K562 (cell line): ENCODE data around the gene PYROXD2. TPM values are rescaled to one million over a fixed set of nuclear protein-coding genes. Genes with fewer than 3 reads are reported as not detected.

ENCODE experiments used
- ATAC-seq: fragments of 200-7000 bp; cut with Tn5 transposase; 3 replicates; pipeline ENCODE4 v1.9.1; 2020; ENCODE audit warnings: moderate library complexity
- BruUV-seq: library from RNA; stranded (reverse); fragments of 400-500 nt; replicated peaks from 2 replicates; lab custom pipeline; 2021; lab: Mats Ljungman, UMichigan
- CTCF ChIA-PET: fragments of 300-600 bp; formaldehyde crosslinking; extraction: SDS; loops from one replicate; lab custom pipeline; 2021; ENCODE audit warnings: low intra/inter-chr PET ratio; lab: Yijun Ruan, JAX
- POLR2A ChIA-PET: fragments of 300-600, 350-650 bp; sonication (Branson Sonifier 250); formaldehyde crosslinking; extraction: SDS; loops from one replicate; lab custom pipeline; 2021; ENCODE audit warnings: antibody characterized with exemption, inconsistent platforms; lab: Yijun Ruan, JAX
- DNase-seq, 4 experiments: peaks; one replicate each; pipeline versions ENCODE4 v3.0.0 to v3.0.0-alpha.2; 2011 to 2018; ENCODE audit warnings: low spot score in 3 of 4, mixed read lengths in 3 of 4; ENCODE audit errors: extremely low read depth in 1 of 4
- FAIRE-seq: peaks from 2 replicates; lab custom pipeline; 2011; peaks lifted over from hg19 to GRCh38; lab: Jason Lieb, UNC
- H2AFZ ChIP-seq: 2 replicates; pipeline ENCODE4 v1.6.0; 2011; ENCODE audit warnings: low read depth, low read length, control low read depth, inconsistent platforms
- H3K27ac ChIP-seq: fragments of 200-600 bp; 3 replicates; pipeline ENCODE4 v1.8.0; 2011; ENCODE audit warnings: low read depth, mild to moderate bottlenecking, control low read depth, inconsistent platforms, low read length, moderate library complexity, mixed read lengths; ENCODE audit errors: extremely low read depth
- H3K27me3 ChIP-seq, 2 experiments: fragments of 300-600 bp in 1 of 2; 2 replicates in 1 of 2; 3 replicates in 1 of 2; pipeline versions ENCODE4 v1.6.0 to v1.8.0; 2011; ENCODE audit warnings: inconsistent platforms in 2 of 2, low read length in 2 of 2, mild to moderate bottlenecking in 1 of 2, mixed read lengths in 1 of 2, moderate library complexity in 1 of 2; ENCODE audit not compliant: control insufficient read depth in 2 of 2, insufficient read depth in 2 of 2
- H3K36me3 ChIP-seq: fragments of 300-600 bp; 3 replicates; pipeline ENCODE4 v1.8.0; 2011; ENCODE audit warnings: mild to moderate bottlenecking, low read length, inconsistent platforms; ENCODE audit not compliant: control insufficient read depth, insufficient read depth
- H3K4me1 ChIP-seq, 2 experiments: fragments of 200-600 bp in 1 of 2; replicated peaks in 1 of 2; 2 replicates in 1 of 2; 3 replicates in 1 of 2; pipeline versions ENCODE4 v1.5.1 to v1.8.0; 2011; ENCODE audit warnings: inconsistent platforms in 2 of 2, low read length in 2 of 2, mild to moderate bottlenecking in 1 of 2, mixed read lengths in 1 of 2, moderate library complexity in 1 of 2; ENCODE audit not compliant: control insufficient read depth in 2 of 2, insufficient read depth in 2 of 2
- H3K4me2 ChIP-seq: 2 replicates; pipeline ENCODE4 v1.6.1; 2011; ENCODE audit warnings: low read length, control low read depth, inconsistent platforms, mixed read lengths; ENCODE audit not compliant: insufficient read depth
- H3K4me3 ChIP-seq: fragments of 200-600 bp; sonication (generic), shearing (Covaris generic); 2 replicates; pipeline ENCODE4 v1.5.1; 2016; ENCODE audit warnings: control low read depth, inconsistent platforms
- H3K79me2 ChIP-seq: fragments of 200-600 bp; 3 replicates; pipeline ENCODE4 v1.8.0; 2011; ENCODE audit warnings: low read length, inconsistent platforms; ENCODE audit not compliant: control insufficient read depth, insufficient read depth
- H3K9ac ChIP-seq, 2 experiments: 2 replicates each; pipeline versions ENCODE4 v1.6.0 to v1.6.1; 2011; ENCODE audit warnings: low read depth in 2 of 2, low read length in 2 of 2, control low read depth in 1 of 2, inconsistent platforms in 1 of 2, mild to moderate bottlenecking in 1 of 2, mixed read lengths in 1 of 2; ENCODE audit not compliant: insufficient read depth in 1 of 2
- H3K9me1 ChIP-seq: one replicate; pipeline ENCODE4 v1.6.0; 2011; ENCODE audit warnings: inconsistent platforms, mild to moderate bottlenecking, low read length, moderate library complexity; ENCODE audit not compliant: control insufficient read depth, insufficient read depth
- H3K9me3 ChIP-seq: replicated peaks from 2 replicates; pipeline ENCODE4 v1.5.1; 2011; ENCODE audit warnings: low read depth, low read length, inconsistent platforms; ENCODE audit not compliant: control insufficient read depth, insufficient read depth
- H4K20me1 ChIP-seq: replicated peaks from 2 replicates; pipeline ENCODE4 v1.6.1; 2011; ENCODE audit warnings: low read length, inconsistent platforms, mixed read lengths; ENCODE audit not compliant: control insufficient read depth, insufficient read depth
- BMI1 ChIP-seq: fragments of 150-350 bp; IDR thresholded peaks from 2 replicates; pipeline ENCODE4 v1.6.1; 2014; ENCODE audit warnings: low read length
- PTTG1 ChIP-seq: fragments of 450-650 bp; IDR thresholded peaks from 2 replicates; pipeline ENCODE4 v1.6.1; 2016; ENCODE audit warnings: low read depth, mild to moderate bottlenecking, missing genetic modification characterization, missing compliant biosample characterization
- RREB1 ChIP-seq: fragments of 250-450 bp; sonication (Bioruptor Pico); IDR thresholded peaks from 2 replicates; pipeline ENCODE4 v1.4.0; 2020
- SMAD1 ChIP-seq: fragments of 150-350 bp; IDR thresholded peaks from 2 replicates; pipeline ENCODE4 v1.6.1; 2014; ENCODE audit warnings: low read length, low read depth; ENCODE audit not compliant: partially characterized antibody
- WGBS: fragments of 100-300 bp; shearing (Covaris generic); methylation state at CpG from one replicate; pipeline ENCODE4 v1.1.6; 2016; ENCODE audit warnings: low coverage, mixed read lengths; ENCODE audit not compliant: insufficient coverage; ENCODE audit errors: missing lambda C conversion rate; 5-methylcytosine and 5-hydroxymethylcytosine counted together
- in situ Hi-C: fragments of 300-500 bp; cut with MboI; formaldehyde crosslinking; loops from 4 replicates; pipeline ENCODE4 v1.15.0; 2018; ENCODE audit warnings: inconsistent platforms, mixed read lengths
- intact Hi-C: fragments of 100-400 bp; cut with micrococcal nuclease; formaldehyde crosslinking; loops from 2 replicates; pipeline ENCODE4 v1.14.2; 2022
- polyA plus RNA-seq, 8 experiments: library from polyadenylated mRNA; depleted of rRNA in 4 of 8; stranded (reverse) in 5 of 8; unstranded in 3 of 8; fragments of >200 nt; fragmentation: Nextera tagmentation in 2 of 8; fragmentation: Illumina TruSeq in 1 of 8; extraction: Ambion mirVana in 2 of 8; extraction: Trizol in 1 of 8; gene quantifications; 2 replicates each; pipeline versions ENCODE4 v1.2.1 to v1.2.3, GENCODE V29; 2011 to 2014; ENCODE audit warnings: inconsistent platforms in 1 of 8, missing spikeins in 1 of 8
- total RNA-seq, 7 experiments: library from RNA; depleted of rRNA in 6 of 7; stranded (reverse); fragments of >200 nt in 6 of 7; fragmentation: Illumina TruSeq in 2 of 7; extraction: Trizol in 2 of 7; gene quantifications; 2 replicates each; pipeline versions ENCODE4 v1.2.1 to v1.2.3, GENCODE V29; 2011 to 2021; ENCODE audit warnings: low replicate concordance in 1 of 7
- TF ChIP-seq, protein P1 (sequence below): fragments of 250-450 bp; sonication (Bioruptor Pico); IDR thresholded peaks from 2 replicates; pipeline ENCODE4 v1.9.0; 2021; ENCODE audit warnings: mild to moderate bottlenecking, inconsistent platforms

Gene PYROXD2
- total and polyA plus RNA-seq, 9 of the 15 experiments (the other 6 are each of a cell fraction or from before 2014, with no cell fraction given), result 0.14 to 1.4 (median 0.58) TPM

DNA sequence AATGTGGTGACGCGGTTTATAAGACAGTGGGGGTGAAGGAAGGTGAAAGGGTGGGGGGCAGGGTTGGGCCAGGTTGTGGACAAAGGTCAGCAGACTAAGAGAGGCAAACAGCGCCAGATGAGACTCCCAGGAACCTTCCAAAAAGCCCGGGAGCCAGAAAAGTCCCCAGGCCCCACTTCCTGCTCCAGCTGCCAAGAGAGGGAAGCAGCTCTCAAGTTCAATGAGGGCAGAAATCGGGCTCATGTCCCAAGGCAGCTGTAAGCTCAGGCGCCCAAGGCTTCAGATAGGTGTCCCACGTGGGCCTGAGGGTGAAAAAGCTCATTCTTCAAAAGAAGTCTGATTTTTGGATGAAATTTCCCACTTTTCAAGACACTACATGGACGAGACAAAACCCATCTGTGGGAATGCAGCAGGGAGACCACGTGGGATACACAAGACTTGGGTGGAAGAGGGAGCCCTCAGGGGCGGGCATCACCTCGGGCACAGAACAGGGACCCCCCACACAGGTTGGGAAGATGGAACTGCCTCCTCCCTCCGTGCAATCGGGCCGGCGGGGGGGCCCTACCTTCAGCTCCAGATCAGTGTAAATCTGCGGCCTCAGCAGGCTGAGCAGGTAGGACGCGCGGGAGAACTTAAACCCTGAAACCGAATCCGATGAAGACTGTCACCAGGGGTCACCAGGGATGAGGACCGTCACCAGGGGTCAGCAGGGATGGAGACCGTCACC lies 7.8 kb downstream of the PYROXD2 start (continued):
- TF ChIP-seq SMAD1, result no peak
- TF ChIP-seq PTTG1 (tag), result no peak
- no peak for TF ChIP-seq BMI1
- no peak for TF ChIP-seq RREB1 (CRISPR knock-in tag)

- Histone ChIP-seq H3K36me3 (no peaks in the 10 kb centered on the region), H3K9me3 (no peaks in the 10 kb centered on the region), H3K27me3 (no peaks in the 10 kb centered on the region; a peak in 1 of 5 replicates), H3K4me1 (peaks cover 2 to 10% of the 10 kb centered on the region in 2 experiments; a peak in 4 of 5 replicates), H3K9ac (no peak overlapping the region), H3K4me3 (no peak overlapping the region), H2AFZ (no peak overlapping the region), H3K4me2 (no peak overlapping the region), H3K79me2 (no peaks in the 10 kb centered on the region), H4K20me1 (no peaks in the 10 kb centered on the region), H3K27ac (no peak overlapping the region), H3K9me1 (no peaks in the 10 kb centered on the region)
- in situ Hi-C loops (no loop called here), intact Hi-C loops (no loop called here)
- ATAC-seq (no peak), FAIRE-seq (no peak), DNase-seq (no peak)
- WGBS, result 51% methylated on average over 7 of the region's 12 CpGs
- TF ChIP-seq, protein P1, sequence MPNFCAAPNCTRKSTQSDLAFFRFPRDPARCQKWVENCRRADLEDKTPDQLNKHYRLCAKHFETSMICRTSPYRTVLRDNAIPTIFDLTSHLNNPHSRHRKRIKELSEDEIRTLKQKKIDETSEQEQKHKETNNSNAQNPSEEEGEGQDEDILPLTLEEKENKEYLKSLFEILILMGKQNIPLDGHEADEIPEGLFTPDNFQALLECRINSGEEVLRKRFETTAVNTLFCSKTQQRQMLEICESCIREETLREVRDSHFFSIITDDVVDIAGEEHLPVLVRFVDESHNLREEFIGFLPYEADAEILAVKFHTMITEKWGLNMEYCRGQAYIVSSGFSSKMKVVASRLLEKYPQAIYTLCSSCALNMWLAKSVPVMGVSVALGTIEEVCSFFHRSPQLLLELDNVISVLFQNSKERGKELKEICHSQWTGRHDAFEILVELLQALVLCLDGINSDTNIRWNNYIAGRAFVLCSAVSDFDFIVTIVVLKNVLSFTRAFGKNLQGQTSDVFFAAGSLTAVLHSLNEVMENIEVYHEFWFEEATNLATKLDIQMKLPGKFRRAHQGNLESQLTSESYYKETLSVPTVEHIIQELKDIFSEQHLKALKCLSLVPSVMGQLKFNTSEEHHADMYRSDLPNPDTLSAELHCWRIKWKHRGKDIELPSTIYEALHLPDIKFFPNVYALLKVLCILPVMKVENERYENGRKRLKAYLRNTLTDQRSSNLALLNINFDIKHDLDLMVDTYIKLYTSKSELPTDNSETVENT (CRISPR knock-in tag), result no peak
- CTCF ChIA-PET, result no interaction called here
- no TSS peak for BruUV-seq
- POLR2A ChIA-PET, result no interaction called here
These were observed 9.6 kb downstream of the PYROXD2 start for GRCh38 chr10:98405422-98405821.
